Measurements from ENCODE around the gene SYNC.

The SYNC gene

GRCh38 chr1:32702599-32703478, at the start of gene SYNC:
Gene SYNC, minus strand, starts transcription at chr1:32702770. Its CDS starts 110 bp downstream, at chr1:32702660.
- no peak for DNase-seq (ENCODE audit: low spot score)

- no peak for DNase-seq (ENCODE audit: low spot score)
Observed at GRCh38 chr1:32749771-32750170, 47.2 kb upstream of the SYNC start.

- no peak for DNase-seq (ENCODE audit: low spot score)
Observed at GRCh38 chr1:32749332-32749731, 46.8 kb upstream of the SYNC start.

- no peak for DNase-seq (ENCODE audit: low spot score)
Observed at GRCh38 chr1:32748926-32749325, 46.4 kb upstream of the SYNC start.

GRCh38 chr1:32748348-32748747, 45.8 kb upstream of the SYNC start:
- DNase-seq (ENCODE audit: low spot score) = no peak

- no peak for DNase-seq (ENCODE audit: low spot score)
Observed at GRCh38 chr1:32746130-32746529, 43.6 kb upstream of the SYNC start.

GRCh38 chr1:32744071-32744425, 41.5 kb upstream of the SYNC start:
- no peak for DNase-seq (ENCODE audit: low spot score)

- no peak for DNase-seq (ENCODE audit: low spot score)
Observed at GRCh38 chr1:32743380-32744070, 41.0 kb upstream of the SYNC start.

- no peak for DNase-seq (ENCODE audit: low spot score)
Observed at GRCh38 chr1:32742956-32743355, 40.4 kb upstream of the SYNC start.

GRCh38 chr1:32742199-32742947, 39.8 kb upstream of the SYNC start:
- DNase-seq (ENCODE audit: low spot score) = no peak

GRCh38 chr1:32741413-32742198, 39.0 kb upstream of the SYNC start:
- no peak for DNase-seq (ENCODE audit: low spot score)

- DNase-seq (ENCODE audit: low spot score) = no peak
Observed at GRCh38 chr1:32741059-32741412, 38.5 kb upstream of the SYNC start.

GRCh38 chr1:32736812-32737791, 34.5 kb upstream of the SYNC start:
- DNase-seq (ENCODE audit: low spot score) = no peak

GRCh38 chr1:32733582-32734321, 31.2 kb upstream of the SYNC start:
- DNase-seq (ENCODE audit: low spot score) = no peak

GRCh38 chr1:32729254-32730046, 26.9 kb upstream of the SYNC start:
- DNase-seq (ENCODE audit: low spot score) = no peak

- DNase-seq (ENCODE audit: low spot score) = no peak
Observed at GRCh38 chr1:32728413-32729077, 26.0 kb upstream of the SYNC start.

- no peak for DNase-seq (ENCODE audit: low spot score)
Observed at GRCh38 chr1:32727876-32728275, 25.3 kb upstream of the SYNC start.

GRCh38 chr1:32725615-32725982, 23.0 kb upstream of the SYNC start:
- DNase-seq (ENCODE audit: low spot score) = no peak
